Raji (cell line): ENCODE data around the gene CXCR2.

Source experiments
- POLR2A ChIP-seq: IDR thresholded peaks from 2 replicates; pipeline ENCODE4 v1.6.1; 2011; ENCODE audit warnings: low read depth, low read length, control low read depth; ENCODE audit not compliant: insufficient read depth

Gene CXCR2

GRCh38 chr2:218128781-218129457 is 3.1 kb downstream of the CXCR2 start:
- TF ChIP-seq POLR2A, result no peak

- no peak for TF ChIP-seq POLR2A
Measured at GRCh38 chr2:218129458-218130135, 3.8 kb downstream of the CXCR2 start.

GRCh38 chr2:218130377-218130776 is 4.5 kb downstream of the CXCR2 start:
- TF ChIP-seq POLR2A, result no peak

GRCh38 chr2:218130822-218131221 is 5.0 kb downstream of the CXCR2 start:
- no peak for TF ChIP-seq POLR2A

- no peak for TF ChIP-seq POLR2A
Measured at GRCh38 chr2:218137514-218137913, 11.7 kb downstream of the CXCR2 start.

- no peak for TF ChIP-seq POLR2A
Measured at GRCh38 chr2:218138047-218138446, 12.2 kb downstream of the CXCR2 start.

- TF ChIP-seq POLR2A, result no peak
Measured at GRCh38 chr2:218145124-218145523, 19.3 kb downstream of the CXCR2 start.

GRCh38 chr2:218146056-218146455 is 20.2 kb downstream of the CXCR2 start:
- TF ChIP-seq POLR2A, result no peak

- no peak for TF ChIP-seq POLR2A
Measured at GRCh38 chr2:218149098-218149497, 23.3 kb downstream of the CXCR2 start.

GRCh38 chr2:218149848-218150440 is 24.1 kb downstream of the CXCR2 start:
- no peak for TF ChIP-seq POLR2A

GRCh38 chr2:218152172-218152571 is 26.3 kb downstream of the CXCR2 start:
- TF ChIP-seq POLR2A, result no peak

- no peak for TF ChIP-seq POLR2A
Measured at GRCh38 chr2:218152777-218153176, 26.9 kb downstream of the CXCR2 start.

GRCh38 chr2:218155953-218156479 is 30.2 kb downstream of the CXCR2 start:
- no peak for TF ChIP-seq POLR2A

GRCh38 chr2:218161644-218162043 is 35.8 kb downstream of the CXCR2 start:
- no peak for TF ChIP-seq POLR2A

- TF ChIP-seq POLR2A, result no peak
Measured at GRCh38 chr2:218162814-218163213, 37.0 kb downstream of the CXCR2 start.

GRCh38 chr2:218166791-218167190 is 41.0 kb downstream of the CXCR2 start, which contains the start of gene CXCR1:
Gene CXCR1, minus strand, starts transcription at chr2:218166962. Its CDS starts 1,751 bp downstream, at chr2:218165211.
- TF ChIP-seq POLR2A, result no peak
